Mesenchymal stem cell (in vitro differentiated cells and primary cell): ENCODE results near the gene DDX28.
"Not testable (repeated sequence)": the region's sequence is repeated elsewhere in the genome, so short reads cannot be mapped to it uniquely, and the experiment has no call there.

Experiments used
- DNase-seq: peaks from one replicate; pipeline ENCODE4 v3.0.0-alpha.2; 2013
- H2AFZ ChIP-seq: one replicate; pipeline ENCODE4 v1.6.1; 2013; ENCODE audit warnings: low read depth, mild to moderate bottlenecking, control low read depth, inconsistent platforms, low read length, moderate library complexity
- H2AK5ac ChIP-seq: 2 replicates; pipeline ENCODE4 v1.6.1; 2013; ENCODE audit warnings: low read length, moderate library complexity, mild to moderate bottlenecking, inconsistent platforms; ENCODE audit not compliant: severe bottlenecking
- H2BK120ac ChIP-seq: one replicate; pipeline ENCODE4 v1.6.1; 2013; ENCODE audit warnings: low read depth, mild to moderate bottlenecking, inconsistent platforms, low read length, moderate library complexity
- H2BK12ac ChIP-seq, 2 experiments: one replicate each; pipeline ENCODE4 v1.6.1; 2013; ENCODE audit warnings: inconsistent platforms in 2 of 2, low read length in 2 of 2, mild to moderate bottlenecking in 2 of 2, moderate library complexity in 2 of 2, control low read depth in 1 of 2
- H2BK15ac ChIP-seq: one replicate; pipeline ENCODE4 v1.6.1; 2013; ENCODE audit warnings: mild to moderate bottlenecking, low read depth, inconsistent platforms; ENCODE audit not compliant: poor library complexity, severe bottlenecking
- H2BK5ac ChIP-seq: 2 replicates; pipeline ENCODE4 v1.6.1; 2013; ENCODE audit warnings: low read depth, mild to moderate bottlenecking, low read length, control low read depth, inconsistent platforms; ENCODE audit not compliant: poor library complexity, severe bottlenecking
- H3K14ac ChIP-seq, 2 experiments: one replicate each; pipeline ENCODE4 v1.6.1; 2013; ENCODE audit warnings: inconsistent platforms in 2 of 2, low read length in 2 of 2, control low read depth in 1 of 2, mild to moderate bottlenecking in 1 of 2, moderate library complexity in 1 of 2
- H3K18ac ChIP-seq, 2 experiments: one replicate each; pipeline ENCODE4 v1.6.1; 2013; ENCODE audit warnings: inconsistent platforms in 2 of 2, low read length in 2 of 2, control low read depth in 1 of 2, low read depth in 1 of 2, mild to moderate bottlenecking in 1 of 2
- H3K23ac ChIP-seq, 2 experiments: one replicate each; pipeline ENCODE4 v1.6.1; 2013; ENCODE audit warnings: inconsistent platforms in 2 of 2, low read length in 2 of 2, mild to moderate bottlenecking in 2 of 2, moderate library complexity in 2 of 2, control low read depth in 1 of 2
- H3K27ac ChIP-seq: 2 replicates; pipeline ENCODE4 v1.5.1; 2013; ENCODE audit warnings: mild to moderate bottlenecking, moderate library complexity, low read length, control low read depth, inconsistent platforms; ENCODE audit not compliant: poor library complexity, severe bottlenecking
- H3K27me3 ChIP-seq, 2 experiments: 2 replicates each; pipeline versions ENCODE4 v1.6.1 to v1.7.0; 2013; ENCODE audit warnings: low read length in 2 of 2, mild to moderate bottlenecking in 2 of 2, moderate library complexity in 2 of 2, control low read depth in 1 of 2, inconsistent platforms in 1 of 2; ENCODE audit not compliant: control insufficient read depth in 1 of 2, insufficient read depth in 1 of 2
- H3K36me3 ChIP-seq, 2 experiments: 2 replicates each; pipeline versions ENCODE4 v1.6.1 to v1.7.0; 2013; ENCODE audit warnings: low read length in 2 of 2, control low read depth in 1 of 2, inconsistent platforms in 1 of 2, low read depth in 1 of 2, mild to moderate bottlenecking in 1 of 2; ENCODE audit not compliant: insufficient read depth in 2 of 2, control insufficient read depth in 1 of 2
- H3K4ac ChIP-seq, 2 experiments: one replicate each; pipeline ENCODE4 v1.6.1; 2013; ENCODE audit warnings: inconsistent platforms in 2 of 2, low read length in 2 of 2, mild to moderate bottlenecking in 2 of 2, moderate library complexity in 2 of 2, control low read depth in 1 of 2, low read depth in 1 of 2
- H3K4me1 ChIP-seq: 2 replicates; pipeline ENCODE4 v1.6.1; 2013; ENCODE audit warnings: low read depth, low read length, control low read depth; ENCODE audit not compliant: control insufficient read depth, insufficient read depth
- H3K4me2 ChIP-seq: 2 replicates; pipeline ENCODE4 v1.6.1; 2013; ENCODE audit warnings: low read length, mild to moderate bottlenecking, inconsistent platforms; ENCODE audit not compliant: poor library complexity, severe bottlenecking
- H3K4me3 ChIP-seq, 2 experiments: 2 replicates each; pipeline versions ENCODE4 v1.5.1 to v1.7.0; 2013; ENCODE audit warnings: low read length in 2 of 2, mild to moderate bottlenecking in 2 of 2, control low read depth in 1 of 2, low read depth in 1 of 2; ENCODE audit not compliant: insufficient read depth in 1 of 2
- H3K79me1 ChIP-seq: replicated peaks from 2 replicates; pipeline ENCODE4 v1.6.1; 2013; ENCODE audit warnings: mild to moderate bottlenecking, control low read depth, low read length, inconsistent platforms; ENCODE audit not compliant: poor library complexity, severe bottlenecking
- H3K9ac ChIP-seq: 2 replicates; pipeline ENCODE4 v1.7.0; 2013; ENCODE audit warnings: mild to moderate bottlenecking, low read length, moderate library complexity
- H3K9me3 ChIP-seq: 2 replicates; pipeline ENCODE4 v1.7.0; 2013; ENCODE audit warnings: mild to moderate bottlenecking, low read length; ENCODE audit not compliant: control insufficient read depth
- H4K8ac ChIP-seq: one replicate; pipeline ENCODE4 v1.6.1; 2013; ENCODE audit warnings: inconsistent platforms, mild to moderate bottlenecking, low read length, moderate library complexity
- H4K91ac ChIP-seq: one replicate; pipeline ENCODE4 v1.6.1; 2013; ENCODE audit warnings: mild to moderate bottlenecking, low read length, inconsistent platforms
- WGBS: methylation state at CpG from one replicate; pipeline ENCODE4 v1.1.7; 2013; ENCODE audit warnings: mixed read lengths; 5-methylcytosine and 5-hydroxymethylcytosine counted together

Gene DDX28

GRCh38 chr16:67996666-67997065 is 26.4 kb downstream of the DDX28 start:
- 96% methylated on average over 5 of the region's 5 CpGs for WGBS
- no peak for DNase-seq

DNA sequence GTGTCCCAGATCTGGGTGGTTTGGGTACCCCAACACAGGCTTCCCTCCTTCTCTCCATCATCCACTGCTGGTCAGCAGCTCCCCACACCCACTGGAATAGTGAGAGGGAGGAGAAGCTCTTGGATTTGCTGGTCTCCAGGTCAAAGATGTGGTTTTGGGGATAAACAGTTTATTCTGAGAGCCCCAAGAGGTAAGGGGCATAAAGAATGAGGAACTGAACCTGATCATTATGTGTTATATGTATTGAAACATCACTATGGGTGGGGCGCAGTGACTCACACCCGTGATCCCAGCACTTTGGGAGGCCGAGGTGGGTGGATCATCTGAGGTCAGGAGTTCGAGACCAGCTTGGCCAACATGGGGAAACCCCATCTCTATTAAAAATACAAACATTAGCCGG is 27.6 kb downstream of the DDX28 start:
- no peaks in the 10 kb centered on the region for H3K79me1 ChIP-seq
- no peak for DNase-seq
- no peak overlapping the region for H2AFZ ChIP-seq
- H3K27ac ChIP-seq: no peak overlapping the region
- no peak overlapping the region for H2BK120ac ChIP-seq
- no peak overlapping the region for H3K4ac ChIP-seq
- no peak overlapping the region for H3K18ac ChIP-seq
- H3K14ac ChIP-seq: no peak overlapping the region
- no peak overlapping the region for H3K4me2 ChIP-seq
- no peaks in the 10 kb centered on the region for H3K36me3 ChIP-seq
- H3K4me3 ChIP-seq: no peak overlapping the region
- H3K9me3 ChIP-seq: no peaks in the 10 kb centered on the region
- H3K9ac ChIP-seq: no peak overlapping the region
- H4K8ac ChIP-seq: no peak overlapping the region
- 80% methylated on average over 5 of the region's 5 CpGs for WGBS
- H3K23ac ChIP-seq: no peak overlapping the region
- H2BK15ac ChIP-seq: no peak overlapping the region
- H2BK5ac ChIP-seq: no peak overlapping the region
- peaks cover 7% of the 10 kb centered on the region for H3K4me1 ChIP-seq
- H3K27me3 ChIP-seq: peaks cover 4 to 9% of the 10 kb centered on the region in 2 experiments
- no peak overlapping the region for H2BK12ac ChIP-seq
- no peak overlapping the region for H2AK5ac ChIP-seq
- no peak overlapping the region for H4K91ac ChIP-seq

More at GRCh38 chr16:67996666-67997065, 26.4 kb downstream of the DDX28 start:
- Histone ChIP-seq H2AFZ (no peak overlapping the region), H3K4me3 (no peak overlapping the region), H2BK15ac (no peak overlapping the region), H4K91ac (no peak overlapping the region), H3K79me1 (no peaks in the 10 kb centered on the region), H2BK120ac (no peak overlapping the region), H2AK5ac (no peak overlapping the region), H3K9me3 (no peaks in the 10 kb centered on the region), H2BK5ac (no peak overlapping the region), H3K27me3 (peaks cover 4 to 9% of the 10 kb centered on the region in 2 experiments), H3K9ac (no peak overlapping the region), H3K4ac (no peak overlapping the region), H3K36me3 (no peaks in the 10 kb centered on the region), H3K23ac (no peak overlapping the region), H4K8ac (no peak overlapping the region), H3K4me2 (no peak overlapping the region), H3K4me1 (peaks cover 7% of the 10 kb centered on the region), H3K14ac (no peak overlapping the region), H3K18ac (no peak overlapping the region), H3K27ac (no peak overlapping the region), H2BK12ac (no peak overlapping the region)

DNA sequence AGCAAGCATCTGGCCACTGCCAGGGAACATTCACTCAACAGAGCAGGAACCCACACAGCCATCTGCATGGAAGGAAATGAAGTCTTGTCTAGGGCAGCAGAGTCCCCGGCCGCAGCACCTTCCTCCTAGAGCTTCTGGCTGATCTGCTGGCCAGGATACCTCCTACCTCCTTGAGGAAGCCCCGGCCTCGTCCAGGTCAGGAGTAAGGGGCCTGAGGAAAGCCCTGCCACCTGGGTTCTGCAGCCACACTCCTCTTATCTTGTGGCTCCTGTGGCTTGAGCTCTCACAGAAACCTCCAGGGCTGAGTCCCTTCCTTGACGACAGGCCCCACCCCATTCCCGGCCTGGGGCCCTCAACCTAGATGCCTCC is 29.0 kb downstream of the DDX28 start:
- no CpG with 5 or more reads among the region's 6 CpGs for WGBS
- not testable (repeated sequence) for DNase-seq, H2AFZ ChIP-seq, H4K8ac ChIP-seq, H2BK120ac ChIP-seq, H2BK5ac ChIP-seq, H3K9me3 ChIP-seq, H3K9ac ChIP-seq, H3K4me2 ChIP-seq, H3K14ac ChIP-seq, H2BK12ac ChIP-seq, H3K79me1 ChIP-seq, H3K4me3 ChIP-seq, H3K18ac ChIP-seq, H3K23ac ChIP-seq, H2BK15ac ChIP-seq, H2AK5ac ChIP-seq, H3K4me1 ChIP-seq, H4K91ac ChIP-seq, H3K4ac ChIP-seq, H3K36me3 ChIP-seq, H3K27ac ChIP-seq
- peaks cover 0 to 16% of the 10 kb centered on the region in 2 experiments for H3K27me3 ChIP-seq

DNA sequence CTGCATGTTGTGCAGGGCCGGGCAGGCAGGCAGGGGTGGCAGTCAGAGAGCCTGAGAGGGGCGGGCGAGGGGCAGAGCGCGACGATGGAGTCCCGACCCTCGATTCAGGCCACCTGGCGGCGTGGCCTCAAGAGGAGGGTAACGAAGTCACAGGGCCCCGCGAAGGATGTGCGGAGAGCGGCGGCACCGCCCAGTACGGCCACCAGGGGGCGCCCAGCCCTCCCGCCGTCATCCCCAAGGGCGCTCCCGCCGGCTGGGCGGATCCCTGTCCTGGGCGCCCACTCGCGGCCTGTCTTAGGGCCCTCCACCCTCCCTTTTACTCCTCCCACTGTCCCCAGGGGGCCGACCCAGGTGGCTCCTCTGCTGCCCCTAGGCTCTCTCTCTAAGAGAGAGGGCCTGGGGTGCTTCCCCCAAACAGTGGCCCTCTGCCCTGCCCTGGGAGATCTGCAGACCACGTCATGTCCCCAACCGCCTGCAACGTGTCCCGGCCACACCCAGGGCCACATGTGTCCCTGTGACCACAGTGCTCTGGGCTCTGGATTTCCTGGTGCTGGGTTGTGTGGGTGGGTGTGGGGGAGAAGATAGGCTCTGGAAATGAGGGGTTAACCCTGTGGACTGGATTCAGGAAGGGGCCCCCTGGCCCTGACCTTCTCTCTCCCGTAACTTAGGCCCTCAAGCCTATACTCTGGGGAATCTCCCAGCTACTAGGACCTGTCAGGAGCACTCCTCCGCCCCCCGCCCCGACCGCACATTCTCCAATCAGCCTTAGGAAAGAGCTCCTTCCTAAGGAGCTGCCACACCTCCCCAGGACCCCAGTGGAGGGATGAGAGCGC is 29.6 kb downstream of the DDX28 start:
- H2BK12ac ChIP-seq: peak overlapping the region in 1 of 2 experiments; percentile 40
- H3K18ac ChIP-seq: peak overlapping the region; percentile 8 to 25
- peak overlapping the region; percentile 66 for H2BK15ac ChIP-seq
- no peak overlapping the region for H2AFZ ChIP-seq
- H3K4ac ChIP-seq: peak overlapping the region in 1 of 2 experiments; percentile 42
- peak overlapping the region; percentile 96 for H4K8ac ChIP-seq
- no peaks in the 10 kb centered on the region for H3K36me3 ChIP-seq
- no peaks in the 10 kb centered on the region for H3K9me3 ChIP-seq
- H2BK5ac ChIP-seq: no peak overlapping the region
- H3K4me2 ChIP-seq: peak overlapping the region; percentile 32
- no peak overlapping the region for H3K27ac ChIP-seq
- H3K14ac ChIP-seq: no peak overlapping the region
- peak overlapping the region; percentile 81 for H3K9ac ChIP-seq
- no peak overlapping the region for H2AK5ac ChIP-seq
- peak; percentile 66 for DNase-seq
- peaks cover 7% of the 10 kb centered on the region for H3K4me1 ChIP-seq
- H3K27me3 ChIP-seq: peaks cover 0 to 16% of the 10 kb centered on the region in 2 experiments
- WGBS: 26% methylated on average over 28 of the region's 39 CpGs
- H3K4me3 ChIP-seq: peak overlapping the region in 1 of 2 experiments; percentile 67
- H4K91ac ChIP-seq: peak overlapping the region; percentile 76
- H2BK120ac ChIP-seq: no peak overlapping the region
- H3K79me1 ChIP-seq: no peaks in the 10 kb centered on the region
- no peak overlapping the region for H3K23ac ChIP-seq
